ENCODE data around the gene RPTOR.

GRCh38 chr17:80712606-80713005, 168.0 kb downstream of the RPTOR start:
- TF ChIP-seq, protein P1, sequence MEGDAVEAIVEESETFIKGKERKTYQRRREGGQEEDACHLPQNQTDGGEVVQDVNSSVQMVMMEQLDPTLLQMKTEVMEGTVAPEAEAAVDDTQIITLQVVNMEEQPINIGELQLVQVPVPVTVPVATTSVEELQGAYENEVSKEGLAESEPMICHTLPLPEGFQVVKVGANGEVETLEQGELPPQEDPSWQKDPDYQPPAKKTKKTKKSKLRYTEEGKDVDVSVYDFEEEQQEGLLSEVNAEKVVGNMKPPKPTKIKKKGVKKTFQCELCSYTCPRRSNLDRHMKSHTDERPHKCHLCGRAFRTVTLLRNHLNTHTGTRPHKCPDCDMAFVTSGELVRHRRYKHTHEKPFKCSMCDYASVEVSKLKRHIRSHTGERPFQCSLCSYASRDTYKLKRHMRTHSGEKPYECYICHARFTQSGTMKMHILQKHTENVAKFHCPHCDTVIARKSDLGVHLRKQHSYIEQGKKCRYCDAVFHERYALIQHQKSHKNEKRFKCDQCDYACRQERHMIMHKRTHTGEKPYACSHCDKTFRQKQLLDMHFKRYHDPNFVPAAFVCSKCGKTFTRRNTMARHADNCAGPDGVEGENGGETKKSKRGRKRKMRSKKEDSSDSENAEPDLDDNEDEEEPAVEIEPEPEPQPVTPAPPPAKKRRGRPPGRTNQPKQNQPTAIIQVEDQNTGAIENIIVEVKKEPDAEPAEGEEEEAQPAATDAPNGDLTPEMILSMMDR (IDR thresholded peaks at IDR 0.05; ENCODE audit: poor library complexity, severe bottlenecking): no peak
- TF ChIP-seq POLR2AphosphoS5 (IDR thresholded peaks at IDR 0.05): no peak
- no peak for TF ChIP-seq EZH2 (IDR thresholded peaks at IDR 0.05; ENCODE audit: borderline replicate concordance, insufficient read depth, low read length, poor library complexity, severe bottlenecking)
- no peak for TF ChIP-seq REST (IDR thresholded peaks at IDR 0.05; ENCODE audit: borderline replicate concordance)
- TF ChIP-seq RAD21 (conservative IDR thresholded peaks at IDR 0.05): no peak
- TF ChIP-seq EP300 (conservative IDR thresholded peaks at IDR 0.05; ENCODE audit: poor library complexity, severe bottlenecking): no peak
- TF ChIP-seq SMC3 (conservative IDR thresholded peaks at IDR 0.05; ENCODE audit: poor library complexity): no peak
- no peak for TF ChIP-seq TAF1 (IDR thresholded peaks at IDR 0.05; ENCODE audit: low read depth)
- no peak for TF ChIP-seq MXI1 (conservative IDR thresholded peaks at IDR 0.05; ENCODE audit: poor library complexity, severe bottlenecking)
